SK-N-SH (cell line): ENCODE data around the gene FIBP. TPM values are rescaled to one million over a fixed set of nuclear protein-coding genes. Genes with fewer than 3 reads are reported as not detected.

Experiments used
- CTCF ChIA-PET: fragments of 300-600, 350-600 bp; formaldehyde crosslinking; extraction: SDS; loops from one replicate; lab custom pipeline; 2021; lab: Yijun Ruan, JAX
- POLR2A ChIA-PET: fragments of 350-600 bp; sonication (Branson Sonifier 250); formaldehyde crosslinking; extraction: SDS; loops from one replicate; lab custom pipeline; 2020; ENCODE audit warnings: antibody characterized with exemption, inconsistent platforms; lab: Yijun Ruan, JAX
- DNase-seq: peaks from one replicate; pipeline ENCODE4 v3.0.0; 2012
- H2AFZ ChIP-seq: fragments of 200-600 bp; sonication (generic); 2 replicates; pipeline ENCODE4 v1.8.1; 2016; ENCODE audit warnings: antibody characterized with exemption, mild to moderate bottlenecking, low read depth
- H3F3A ChIP-seq: fragments of 200-600 bp; sonication (generic); replicated peaks from 2 replicates; pipeline ENCODE3; 2016; ENCODE audit warnings: antibody characterized with exemption, mild to moderate bottlenecking; ENCODE audit not compliant: insufficient read depth
- H3K27ac ChIP-seq, 2 experiments: fragments of 200-500 bp in 1 of 2; fragments of 200-600 bp in 1 of 2; sonication (Bioruptor generic) in 1 of 2; sonication (generic), shearing (Covaris generic) in 1 of 2; 2 replicates each; pipeline versions ENCODE4 v1.5.1 to v1.6.1; 2014 to 2016; ENCODE audit warnings: low read depth in 2 of 2, inconsistent platforms in 1 of 2, low read length in 1 of 2, mild to moderate bottlenecking in 1 of 2, mixed read lengths in 1 of 2
- H3K27me3 ChIP-seq: fragments of 200-600 bp; sonication (generic), shearing (Covaris generic); 2 replicates; pipeline ENCODE4 v1.6.1; 2016; ENCODE audit warnings: mixed run types; ENCODE audit not compliant: insufficient read depth
- H3K36me3 ChIP-seq, 2 experiments: fragments of 200-500 bp in 1 of 2; fragments of 200-600 bp in 1 of 2; sonication (Bioruptor generic) in 1 of 2; sonication (generic) in 1 of 2; replicated peaks in 1 of 2; 2 replicates each; pipeline versions ENCODE3 to v1.5.1; 2014 to 2016; ENCODE audit warnings: low read length in 1 of 2, mild to moderate bottlenecking in 1 of 2; ENCODE audit not compliant: insufficient read depth in 2 of 2, control insufficient read depth in 1 of 2
- H3K4me1 ChIP-seq, 2 experiments: fragments of 200-500 bp in 1 of 2; fragments of 200-600 bp in 1 of 2; sonication (Bioruptor generic) in 1 of 2; sonication (generic), shearing (Covaris generic) in 1 of 2; 2 replicates each; pipeline versions ENCODE4 v1.5.1 to v1.6.1; 2014 to 2016; ENCODE audit warnings: low read depth in 1 of 2, low read length in 1 of 2, mixed run types in 1 of 2; ENCODE audit not compliant: insufficient read depth in 2 of 2, control insufficient read depth in 1 of 2
- H3K4me2 ChIP-seq: fragments of 200-600 bp; sonication (generic), shearing (Covaris generic); 2 replicates; pipeline ENCODE4 v1.6.1; 2017; ENCODE audit warnings: mixed run types
- H3K4me3 ChIP-seq, 2 experiments: fragments of 200-500 bp in 1 of 2; fragments of 200-600 bp in 1 of 2; sonication (Bioruptor generic) in 1 of 2; sonication (generic), shearing (Covaris generic) in 1 of 2; 2 replicates each; pipeline versions ENCODE4 v1.5.1 to v1.8.1; 2014 to 2016; ENCODE audit warnings: low read depth in 2 of 2, inconsistent platforms in 1 of 2, low read length in 1 of 2, mild to moderate bottlenecking in 1 of 2, mixed read lengths in 1 of 2, moderate library complexity in 1 of 2
- H3K79me2 ChIP-seq: fragments of 200-600 bp; sonication (generic); 2 replicates; pipeline ENCODE4 v1.8.1; 2017; ENCODE audit warnings: mild to moderate bottlenecking; ENCODE audit not compliant: insufficient read depth
- H3K9ac ChIP-seq: fragments of 200-600 bp; sonication (generic); 2 replicates; pipeline ENCODE4 v1.6.1; 2017; ENCODE audit warnings: mixed run types
- H3K9me2 ChIP-seq: fragments of 200-600 bp; sonication (generic); 2 replicates; pipeline ENCODE4 v1.6.1; 2017; ENCODE audit warnings: mixed run types
- H3K9me3 ChIP-seq: fragments of 200-600 bp; sonication (generic); 2 replicates; pipeline ENCODE4 v1.6.1; 2017; ENCODE audit warnings: mixed run types, mild to moderate bottlenecking, moderate library complexity
- H4K20me1 ChIP-seq: fragments of 200-600 bp; sonication (generic); 2 replicates; pipeline ENCODE4 v1.6.1; 2017; ENCODE audit warnings: mild to moderate bottlenecking, mixed run types; ENCODE audit not compliant: insufficient read depth
- CHD2 ChIP-seq: fragments of 150-350 bp; IDR thresholded peaks from 2 replicates; pipeline ENCODE4 v1.6.1; 2018; ENCODE audit warnings: low read length; ENCODE audit not compliant: partially characterized antibody
- CTCF ChIP-seq: fragments of 200-600 bp; sonication (generic); IDR thresholded peaks from 2 replicates; pipeline ENCODE4 v1.6.1; 2017; ENCODE audit warnings: antibody characterized with exemption, mild to moderate bottlenecking, moderate library complexity
- ELF1 ChIP-seq: IDR thresholded peaks from 2 replicates; pipeline ENCODE4 v1.4.0; 2012
- EP300 ChIP-seq, 2 experiments: IDR thresholded peaks; 2 replicates each; pipeline versions ENCODE4 v1.4.0 to v1.6.1; 2012; ENCODE audit warnings: borderline replicate concordance in 1 of 2, low read depth in 1 of 2, low read length in 1 of 2
- EZH2phosphoT487 ChIP-seq: fragments of 200-600 bp; sonication (generic); IDR thresholded peaks from 2 replicates; pipeline ENCODE4 v1.6.1; 2017; ENCODE audit warnings: low read depth, mixed run types, mild to moderate bottlenecking, antibody characterized with exemption, moderate library complexity, borderline replicate concordance
- FOXJ3 ChIP-seq: sonication (generic); formaldehyde crosslinking; IDR thresholded peaks from 2 replicates; pipeline ENCODE4 v1.5.1; 2020; ENCODE audit warnings: mild to moderate bottlenecking, missing genetic modification reagents
- FOXM1 ChIP-seq: IDR thresholded peaks from 2 replicates; pipeline ENCODE4 v1.4.0; 2012; ENCODE audit warnings: low read depth, mild to moderate bottlenecking
- JUND ChIP-seq: IDR thresholded peaks from 2 replicates; pipeline ENCODE4 v1.4.0; 2012
- MXI1 ChIP-seq: IDR thresholded peaks from 2 replicates; pipeline ENCODE4 v1.6.1; 2012; ENCODE audit warnings: mild to moderate bottlenecking, low read depth, low read length, improper control_type of control experiment
- NRF1 ChIP-seq: IDR thresholded peaks from 2 replicates; pipeline ENCODE4 v1.6.1; 2012; ENCODE audit warnings: low read depth, mild to moderate bottlenecking, low read length
- POLR2AphosphoS5 ChIP-seq: IDR thresholded peaks from 2 replicates; pipeline ENCODE4 v1.6.1; 2012; ENCODE audit warnings: low read depth, low read length
- RAD21 ChIP-seq: IDR thresholded peaks from 2 replicates; pipeline ENCODE4 v1.6.1; 2012; ENCODE audit warnings: mild to moderate bottlenecking, low read length
- RCOR1 ChIP-seq: fragments of 150-350 bp; IDR thresholded peaks from 2 replicates; pipeline ENCODE4 v1.6.1; 2017; ENCODE audit warnings: antibody characterized with exemption, low read length
- REST ChIP-seq: IDR thresholded peaks from 2 replicates; pipeline ENCODE4 v1.6.1; 2012; ENCODE audit warnings: mild to moderate bottlenecking, low read depth, low read length, moderate library complexity
- SIN3A ChIP-seq: IDR thresholded peaks from 2 replicates; pipeline ENCODE4 v1.6.1; 2012; ENCODE audit warnings: low read depth, mild to moderate bottlenecking, low read length, moderate library complexity, borderline replicate concordance
- TCF12 ChIP-seq: IDR thresholded peaks from 2 replicates; pipeline ENCODE4 v1.4.0; 2012
- ZBTB33 ChIP-seq: IDR thresholded peaks from 2 replicates; pipeline ENCODE4 v1.4.0; 2012; ENCODE audit warnings: low read depth, borderline replicate concordance
- WGBS: methylation state at CpG from one replicate; pipeline ENCODE4 v1.1.6; 2017; ENCODE audit warnings: low lambda C conversion rate; 5-methylcytosine and 5-hydroxymethylcytosine counted together
- polyA plus RNA-seq, 3 experiments: library from polyadenylated mRNA; depleted of rRNA; stranded (reverse); fragments of >200 nt; gene quantifications; 2 replicates each; pipeline ENCODE4 v1.2.3, GENCODE V29; 2012
- TF ChIP-seq, protein P1 (sequence below): IDR thresholded peaks from 2 replicates; pipeline ENCODE4; 2012
- TF ChIP-seq, protein P2 (sequence below): fragments of 150-350 bp; IDR thresholded peaks from 2 replicates; pipeline ENCODE4 v1.6.1; 2016; ENCODE audit warnings: mild to moderate bottlenecking, low read depth, low read length

FIBP gene
- polyA plus RNA-seq, 1 of the 3 experiments (the other 2 are of a cell fraction), result 190 TPM

GRCh38 chr11:65937766-65938165, 49.5 kb upstream of the FIBP start:
- no peak for DNase-seq
- Histone ChIP-seq H3K4me3 (no peak overlapping the region), H3F3A (peaks cover 12% of the 10 kb centered on the region), H3K4me2 (no peak overlapping the region), H3K9me3 (no peaks in the 10 kb centered on the region), H3K9ac (no peak overlapping the region), H3K9me2 (no peaks in the 10 kb centered on the region), H2AFZ (0 out of 2 replicates have a peak overlapping the region, but pooled peaks have one; percentile 35), H3K4me1 (peaks cover 0 to 12% of the 10 kb centered on the region in 2 experiments; a peak in 2 of 4 replicates), H3K79me2 (no peaks in the 10 kb centered on the region), H3K27ac (no peak overlapping the region), H3K36me3 (no peaks in the 10 kb centered on the region), H4K20me1 (no peaks in the 10 kb centered on the region), H3K27me3 (no peaks in the 10 kb centered on the region)
- TF ChIP-seq TCF12, result no peak
- no peak for TF ChIP-seq EZH2phosphoT487
- TF ChIP-seq MXI1, result no peak
- no peak for TF ChIP-seq EP300 (IDR thresholded peaks at IDR 0.05; ENCODE audit: borderline replicate concordance in 1 of 2, low read depth in 1 of 2, low read length in 1 of 2)
- no peak for TF ChIP-seq SIN3A
- TF ChIP-seq, protein P1, sequence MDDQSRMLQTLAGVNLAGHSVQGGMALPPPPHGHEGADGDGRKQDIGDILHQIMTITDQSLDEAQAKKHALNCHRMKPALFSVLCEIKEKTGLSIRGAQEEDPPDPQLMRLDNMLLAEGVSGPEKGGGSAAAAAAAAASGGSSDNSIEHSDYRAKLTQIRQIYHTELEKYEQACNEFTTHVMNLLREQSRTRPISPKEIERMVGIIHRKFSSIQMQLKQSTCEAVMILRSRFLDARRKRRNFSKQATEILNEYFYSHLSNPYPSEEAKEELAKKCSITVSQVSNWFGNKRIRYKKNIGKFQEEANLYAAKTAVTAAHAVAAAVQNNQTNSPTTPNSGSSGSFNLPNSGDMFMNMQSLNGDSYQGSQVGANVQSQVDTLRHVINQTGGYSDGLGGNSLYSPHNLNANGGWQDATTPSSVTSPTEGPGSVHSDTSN, result no peak
- no peak for TF ChIP-seq FOXM1
- no peak for TF ChIP-seq NRF1
- no peak for TF ChIP-seq REST
- no peak for TF ChIP-seq RAD21
- TF ChIP-seq POLR2AphosphoS5, result no peak
- TF ChIP-seq ZBTB33, result no peak
- TF ChIP-seq, protein P2, sequence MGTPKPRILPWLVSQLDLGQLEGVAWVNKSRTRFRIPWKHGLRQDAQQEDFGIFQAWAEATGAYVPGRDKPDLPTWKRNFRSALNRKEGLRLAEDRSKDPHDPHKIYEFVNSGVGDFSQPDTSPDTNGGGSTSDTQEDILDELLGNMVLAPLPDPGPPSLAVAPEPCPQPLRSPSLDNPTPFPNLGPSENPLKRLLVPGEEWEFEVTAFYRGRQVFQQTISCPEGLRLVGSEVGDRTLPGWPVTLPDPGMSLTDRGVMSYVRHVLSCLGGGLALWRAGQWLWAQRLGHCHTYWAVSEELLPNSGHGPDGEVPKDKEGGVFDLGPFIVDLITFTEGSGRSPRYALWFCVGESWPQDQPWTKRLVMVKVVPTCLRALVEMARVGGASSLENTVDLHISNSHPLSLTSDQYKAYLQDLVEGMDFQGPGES, result no peak
- no peak for TF ChIP-seq ELF1
- TF ChIP-seq CTCF, result no peak
- TF ChIP-seq RCOR1, result no peak
- no peak for TF ChIP-seq JUND
- TF ChIP-seq FOXJ3 (CRISPR knock-in tag), result no peak
- no peak for TF ChIP-seq CHD2
- ChIA-PET CTCF (interaction anchor here (1.0 to 1.8 kb wide), 5 partner anchors 13 to 105 kb away, joined by 3 to 6 read pairs (median 4); partner anchors contain the start of gene FIBP), POLR2A (no interaction called here)
- 43% methylated on average over 4 of the region's 4 CpGs for WGBS
